Endothelial cell of umbilical vein (primary cell): ENCODE data around the gene PLD1. TPM values are rescaled to one million over a fixed set of nuclear protein-coding genes. Genes with fewer than 3 reads are reported as not detected.

Experiments used
- BruUV-seq: library from RNA; stranded (reverse); fragments of 400-500 nt; replicated peaks from 2 replicates; lab custom pipeline; 2021; lab: Mats Ljungman, UMichigan
- CTCF ChIA-PET: fragments of 300-600, 350-600 bp; sonication (Branson Sonifier 250); formaldehyde crosslinking; loops from one replicate; lab custom pipeline; 2021; ENCODE audit warnings: antibody characterized with exemption, inconsistent platforms; lab: Charles Lee
- POLR2A ChIA-PET: fragments of 300-600, 350-600 bp; sonication (Branson Sonifier 250); formaldehyde crosslinking; loops from one replicate; lab custom pipeline; 2021; ENCODE audit warnings: antibody characterized with exemption, inconsistent platforms; lab: Charles Lee
- DNase-seq: peaks from one replicate; pipeline ENCODE4 v3.0.0-alpha.2; 2011; ENCODE audit warnings: low read depth, low spot score
- FAIRE-seq: peaks from 2 replicates; lab custom pipeline; 2011; peaks lifted over from hg19 to GRCh38; lab: Jason Lieb, UNC
- H2AFZ ChIP-seq: 2 replicates; pipeline ENCODE4 v1.6.0; 2012; ENCODE audit warnings: low read depth, low read length, control low read depth, inconsistent platforms
- H3K27ac ChIP-seq: 2 replicates; pipeline ENCODE4 v1.5.1; 2011; ENCODE audit warnings: low read depth, mild to moderate bottlenecking, control low read depth, low read length, moderate library complexity; ENCODE audit not compliant: insufficient read depth
- H3K27me3 ChIP-seq, 2 experiments: 2 replicates each; pipeline versions ENCODE4 v1.6.0 to v1.6.1; 2011; ENCODE audit warnings: low read length in 2 of 2, mixed read lengths in 1 of 2; ENCODE audit not compliant: control insufficient read depth in 2 of 2, insufficient read depth in 2 of 2
- H3K36me3 ChIP-seq, 2 experiments: 2 replicates in 1 of 2; 3 replicates in 1 of 2; pipeline ENCODE4 v1.5.1; 2011; ENCODE audit warnings: low read length in 2 of 2, mild to moderate bottlenecking in 1 of 2, moderate library complexity in 1 of 2; ENCODE audit not compliant: control insufficient read depth in 2 of 2, insufficient read depth in 2 of 2; ENCODE audit errors: extremely low read depth in 1 of 2
- H3K4me1 ChIP-seq: 3 replicates; pipeline ENCODE4 v1.5.1; 2011; ENCODE audit warnings: mild to moderate bottlenecking, low read length; ENCODE audit not compliant: control insufficient read depth, insufficient read depth; ENCODE audit errors: extremely low read depth
- H3K4me2 ChIP-seq: 2 replicates; pipeline ENCODE4 v1.6.1; 2011; ENCODE audit warnings: low read length, control low read depth, mixed read lengths; ENCODE audit not compliant: insufficient read depth
- H3K4me3 ChIP-seq, 3 experiments: fragments of 200-600 bp in 1 of 3; sonication (generic), shearing (Covaris generic) in 1 of 3; replicated peaks in 1 of 3; 2 replicates each; pipeline ENCODE4 v1.5.1; 2011 to 2016; ENCODE audit warnings: control low read depth in 3 of 3, low read length in 3 of 3, mild to moderate bottlenecking in 2 of 3, inconsistent platforms in 1 of 3, low read depth in 1 of 3, moderate library complexity in 1 of 3; ENCODE audit not compliant: insufficient read depth in 1 of 3
- H3K79me2 ChIP-seq: 2 replicates; pipeline ENCODE4 v1.6.0; 2012; ENCODE audit warnings: low read length, inconsistent platforms; ENCODE audit not compliant: control insufficient read depth, insufficient read depth
- H3K9ac ChIP-seq: replicated peaks from 2 replicates; pipeline ENCODE3; 2011; ENCODE audit warnings: low read length, control low read depth; ENCODE audit not compliant: insufficient read depth; ENCODE audit errors: extremely low read depth
- H3K9me1 ChIP-seq: replicated peaks from 3 replicates; pipeline ENCODE4 v1.6.0; 2011; ENCODE audit warnings: mild to moderate bottlenecking, low read length; ENCODE audit not compliant: control insufficient read depth, insufficient read depth; ENCODE audit errors: extremely low read depth
- H3K9me3 ChIP-seq: replicated peaks from 2 replicates; pipeline ENCODE4 v1.5.1; 2012; ENCODE audit warnings: low read length, inconsistent platforms; ENCODE audit not compliant: control insufficient read depth, insufficient read depth
- H4K20me1 ChIP-seq: replicated peaks from 2 replicates; pipeline ENCODE3; 2011; ENCODE audit warnings: mild to moderate bottlenecking, low read length; ENCODE audit not compliant: control insufficient read depth, insufficient read depth; ENCODE audit errors: extremely low read depth
- EZH2 ChIP-seq: IDR thresholded peaks from 2 replicates; pipeline ENCODE4 v1.6.1; 2012; ENCODE audit warnings: borderline replicate concordance, low read depth, mild to moderate bottlenecking, moderate library complexity, low read length, inconsistent platforms; ENCODE audit not compliant: severe bottlenecking
- FOS ChIP-seq: IDR thresholded peaks from 2 replicates; pipeline ENCODE4 v1.6.1; 2011; ENCODE audit warnings: mild to moderate bottlenecking, low read length, moderate library complexity, borderline replicate concordance; ENCODE audit not compliant: insufficient read depth
- GATA2 ChIP-seq: IDR thresholded peaks from 2 replicates; pipeline ENCODE4 v1.7.0; 2011; ENCODE audit warnings: low read depth, mild to moderate bottlenecking, moderate library complexity, mixed read lengths, low read length; ENCODE audit not compliant: insufficient read length, insufficient read depth
- JUN ChIP-seq: IDR thresholded peaks from 2 replicates; pipeline ENCODE4 v1.6.1; 2011; ENCODE audit warnings: borderline replicate concordance, low read depth; ENCODE audit not compliant: insufficient read length, insufficient read depth
- MAX ChIP-seq: IDR thresholded peaks from 2 replicates; pipeline ENCODE4 v1.6.1; 2011; ENCODE audit not compliant: insufficient read depth, insufficient read length
- MYC ChIP-seq: IDR thresholded peaks from one replicate; pipeline ENCODE4 v1.6.1; 2011; ENCODE audit warnings: mild to moderate bottlenecking, low read depth, low read length
- POLR2A ChIP-seq: IDR thresholded peaks from 2 replicates; pipeline ENCODE4 v1.6.1; 2012; ENCODE audit warnings: low read depth, mild to moderate bottlenecking, control low read depth, low read length
- POLR2AphosphoS5 ChIP-seq: IDR thresholded peaks from 2 replicates; pipeline ENCODE4 v1.6.1; 2012; ENCODE audit warnings: low read depth, mild to moderate bottlenecking, control low read depth, low read length, moderate library complexity; ENCODE audit not compliant: insufficient read depth
- dilution Hi-C: fragments of 300-500 bp; cut with MboI; formaldehyde crosslinking; loops from one replicate; pipeline ENCODE4 v1.15.0; 2019; ENCODE audit warnings: low sequenced_read_pairs; ENCODE audit not compliant: extremely low pct_ligation_motif_present
- intact Hi-C: fragments of 100-400 bp; cut with micrococcal nuclease; formaldehyde crosslinking; loops from one replicate; pipeline ENCODE4 v1.10.0; 2022
- polyA plus RNA-seq, 4 experiments: library from polyadenylated mRNA; depleted of rRNA in 3 of 4; stranded (reverse) in 3 of 4; unstranded in 1 of 4; fragments of >200 nt; gene quantifications; 2 replicates each; pipeline versions ENCODE4 v1.2.1 to v1.2.3, GENCODE V29; 2011 to 2012; ENCODE audit warnings: missing spikeins in 1 of 4
- total RNA-seq: library from RNA; stranded (reverse); gene quantifications from 2 replicates; pipeline ENCODE4 v1.2.3, GENCODE V29; 2021
- TF ChIP-seq, protein P1 (sequence below), 2 donors: IDR thresholded peaks; 1 replicate in 1 of 2; 2 replicates in 1 of 2; pipeline ENCODE4 v1.5.1; 2011; ENCODE audit warnings: low read length in 2 of 2, mild to moderate bottlenecking in 2 of 2, moderate library complexity in 2 of 2, control low read depth in 1 of 2, inconsistent platforms in 1 of 2, low read depth in 1 of 2; ENCODE audit not compliant: insufficient read depth in 1 of 2; ENCODE audit errors: extremely low read depth in 1 of 2

The PLD1 gene
- total and polyA plus RNA-seq, 2 donors (not counting 3 experiments of a cell fraction or from before 2014, with no cell fraction given), result 42.0 to 108 TPM

DNA sequence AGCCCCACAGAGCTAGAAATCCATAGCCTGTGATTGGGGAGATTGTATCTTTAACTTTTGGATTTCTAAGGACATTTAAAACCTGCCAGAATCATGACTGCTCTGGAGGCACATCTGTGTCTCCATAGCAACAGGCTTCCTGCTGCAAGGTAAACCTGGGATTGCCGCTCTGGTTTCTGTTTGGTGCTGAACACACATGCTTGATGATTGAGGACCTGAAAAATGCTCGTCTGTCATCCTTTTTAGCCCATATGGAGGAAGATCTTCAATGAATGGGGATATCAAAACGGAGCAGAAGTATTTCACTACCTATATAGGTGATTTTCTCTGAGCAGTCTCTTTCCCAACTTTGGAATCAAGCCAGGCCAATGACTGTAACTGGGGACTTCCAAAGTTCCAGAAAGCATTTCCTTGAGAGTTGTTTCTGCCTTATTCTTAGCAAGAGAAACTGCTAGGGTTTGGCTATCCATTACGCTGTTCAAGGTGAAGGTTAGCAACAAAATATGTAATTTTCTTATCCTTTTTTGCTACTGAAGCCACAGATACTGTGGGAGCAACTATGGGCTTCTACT is 253.6 kb downstream of the PLD1 start:
- intact Hi-C loops (no loop called here), dilution Hi-C loops (no loop called here)
- Histone ChIP-seq H3K4me2 (no peak overlapping the region), H4K20me1 (no peaks in the 10 kb centered on the region), H3K27me3 (no peaks in the 10 kb centered on the region), H3K4me3 (no peak overlapping the region), H3K4me1 (no peaks in the 10 kb centered on the region), H3K9ac (no peak overlapping the region), H2AFZ (no peak overlapping the region), H3K27ac (no peak overlapping the region), H3K79me2 (no peaks in the 10 kb centered on the region), H3K36me3 (no peaks in the 10 kb centered on the region), H3K9me1 (no peaks in the 10 kb centered on the region), H3K9me3 (no peaks in the 10 kb centered on the region)
- FAIRE-seq (peak; percentile 46), DNase-seq (no peak)
- TF ChIP-seq POLR2AphosphoS5, result no peak
- TF ChIP-seq MYC, result no peak
- no peak for TF ChIP-seq FOS
- TF ChIP-seq EZH2, result no peak
- no peak for TF ChIP-seq POLR2A
- TF ChIP-seq JUN, result no peak
- no peak for TF ChIP-seq MAX
- TF ChIP-seq GATA2, result no peak
- TF ChIP-seq, protein P1, sequence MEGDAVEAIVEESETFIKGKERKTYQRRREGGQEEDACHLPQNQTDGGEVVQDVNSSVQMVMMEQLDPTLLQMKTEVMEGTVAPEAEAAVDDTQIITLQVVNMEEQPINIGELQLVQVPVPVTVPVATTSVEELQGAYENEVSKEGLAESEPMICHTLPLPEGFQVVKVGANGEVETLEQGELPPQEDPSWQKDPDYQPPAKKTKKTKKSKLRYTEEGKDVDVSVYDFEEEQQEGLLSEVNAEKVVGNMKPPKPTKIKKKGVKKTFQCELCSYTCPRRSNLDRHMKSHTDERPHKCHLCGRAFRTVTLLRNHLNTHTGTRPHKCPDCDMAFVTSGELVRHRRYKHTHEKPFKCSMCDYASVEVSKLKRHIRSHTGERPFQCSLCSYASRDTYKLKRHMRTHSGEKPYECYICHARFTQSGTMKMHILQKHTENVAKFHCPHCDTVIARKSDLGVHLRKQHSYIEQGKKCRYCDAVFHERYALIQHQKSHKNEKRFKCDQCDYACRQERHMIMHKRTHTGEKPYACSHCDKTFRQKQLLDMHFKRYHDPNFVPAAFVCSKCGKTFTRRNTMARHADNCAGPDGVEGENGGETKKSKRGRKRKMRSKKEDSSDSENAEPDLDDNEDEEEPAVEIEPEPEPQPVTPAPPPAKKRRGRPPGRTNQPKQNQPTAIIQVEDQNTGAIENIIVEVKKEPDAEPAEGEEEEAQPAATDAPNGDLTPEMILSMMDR (IDR thresholded peaks at IDR 0.05; ENCODE audit: extremely low read depth in 1 of 2, insufficient read depth in 1 of 2, low read depth in 1 of 2, low read length in 2 of 2), result no peak
- CTCF ChIA-PET, result no interaction called here
- no TSS peak for BruUV-seq
- POLR2A ChIA-PET, result no interaction called here
